Trophoblast cell (in vitro differentiated cells and primary cell): ENCODE measurements around the gene TRAPPC4.
"Not testable (repeated sequence)": the region's sequence is repeated elsewhere in the genome, so short reads cannot be mapped to it uniquely, and the experiment has no call there.

Experiments
- DNase-seq, 2 donors: peaks; one replicate each; pipeline ENCODE4 v3.0.0-alpha.2; 2016
- H2AFZ ChIP-seq: 2 replicates; pipeline ENCODE4 v1.6.1; 2013; ENCODE audit warnings: low read length, moderate library complexity, mild to moderate bottlenecking; ENCODE audit not compliant: insufficient read depth, poor library complexity
- H2AK5ac ChIP-seq: 2 replicates; pipeline ENCODE4 v1.6.1; 2013; ENCODE audit warnings: mild to moderate bottlenecking, low read length
- H2BK120ac ChIP-seq: 2 replicates; pipeline ENCODE4 v1.6.1; 2013; ENCODE audit warnings: low read length, mild to moderate bottlenecking, moderate library complexity; ENCODE audit not compliant: insufficient read depth, poor library complexity
- H2BK12ac ChIP-seq: 2 replicates; pipeline ENCODE4 v1.6.1; 2013; ENCODE audit warnings: mild to moderate bottlenecking, low read length, moderate library complexity
- H2BK5ac ChIP-seq: 2 replicates; pipeline ENCODE4 v1.6.1; 2013; ENCODE audit warnings: low read length, low read depth, moderate library complexity, mild to moderate bottlenecking; ENCODE audit not compliant: poor library complexity
- H3K14ac ChIP-seq: 2 replicates; pipeline ENCODE4 v1.6.1; 2013; ENCODE audit warnings: mild to moderate bottlenecking, low read length
- H3K18ac ChIP-seq: 2 replicates; pipeline ENCODE4 v1.6.1; 2013; ENCODE audit warnings: mild to moderate bottlenecking, low read length
- H3K23ac ChIP-seq: 2 replicates; pipeline ENCODE4 v1.6.1; 2013; ENCODE audit warnings: low read length
- H3K27ac ChIP-seq: 2 replicates; pipeline ENCODE4 v1.5.1; 2013; ENCODE audit warnings: low read depth, mild to moderate bottlenecking, inconsistent platforms, low read length, moderate library complexity
- H3K27me3 ChIP-seq: 2 replicates; pipeline ENCODE4 v1.6.1; 2013; ENCODE audit warnings: inconsistent platforms, mild to moderate bottlenecking, low read length, moderate library complexity; ENCODE audit not compliant: insufficient read depth
- H3K36me3 ChIP-seq, 2 experiments: 1 replicate in 1 of 2; 2 replicates in 1 of 2; pipeline ENCODE4 v1.6.1; 2013; ENCODE audit warnings: low read length in 2 of 2, mild to moderate bottlenecking in 2 of 2, moderate library complexity in 1 of 2; ENCODE audit not compliant: insufficient read depth in 2 of 2, control insufficient read depth in 1 of 2
- H3K4ac ChIP-seq: 2 replicates; pipeline ENCODE4 v1.6.1; 2013; ENCODE audit warnings: low read depth, mild to moderate bottlenecking, low read length, moderate library complexity
- H3K4me1 ChIP-seq, 2 experiments: 1 replicate in 1 of 2; 2 replicates in 1 of 2; pipeline ENCODE4 v1.6.1; 2013; ENCODE audit warnings: low read length in 2 of 2, mild to moderate bottlenecking in 2 of 2, moderate library complexity in 1 of 2; ENCODE audit not compliant: insufficient read depth in 2 of 2, control insufficient read depth in 1 of 2
- H3K4me2 ChIP-seq: 2 replicates; pipeline ENCODE4 v1.6.1; 2013; ENCODE audit warnings: inconsistent platforms, mild to moderate bottlenecking, low read length, moderate library complexity
- H3K4me3 ChIP-seq: 2 replicates; pipeline ENCODE4 v1.5.1; 2013; ENCODE audit warnings: mild to moderate bottlenecking, low read depth, low read length, inconsistent platforms
- H3K79me1 ChIP-seq: one replicate; pipeline ENCODE4 v1.6.1; 2013; ENCODE audit warnings: low read length
- H3K79me2 ChIP-seq: 2 replicates; pipeline ENCODE4 v1.6.1; 2013; ENCODE audit warnings: low read length, mild to moderate bottlenecking; ENCODE audit not compliant: control insufficient read depth, insufficient read depth, poor library complexity
- H3K9ac ChIP-seq: 2 replicates; pipeline ENCODE4 v1.6.1; 2013; ENCODE audit warnings: mild to moderate bottlenecking, low read length
- H3K9me3 ChIP-seq: 2 replicates; pipeline ENCODE4 v1.6.1; 2013; ENCODE audit warnings: low read depth, mild to moderate bottlenecking, control low read depth, inconsistent platforms, low read length; ENCODE audit not compliant: insufficient read depth
- H4K12ac ChIP-seq: 2 replicates; pipeline ENCODE4 v1.6.1; 2013; ENCODE audit warnings: low read depth, mild to moderate bottlenecking, low read length, moderate library complexity
- H4K8ac ChIP-seq: 2 replicates; pipeline ENCODE4 v1.6.1; 2013; ENCODE audit warnings: low read depth, mild to moderate bottlenecking, low read length, moderate library complexity
- H4K91ac ChIP-seq: one replicate; pipeline ENCODE4 v1.6.1; 2013; ENCODE audit warnings: low read depth, mild to moderate bottlenecking, low read length, moderate library complexity
- WGBS: extraction: QIAGEN DNeasy Blood & Tissue Kit; methylation state at CpG from one replicate; pipeline ENCODE4 v1.1.7; 2013; ENCODE audit warnings: missing lambda C conversion rate; ENCODE audit not compliant: insufficient read length, insufficient coverage; ENCODE audit errors: extremely low coverage; 5-methylcytosine and 5-hydroxymethylcytosine counted together

TRAPPC4 gene

DNA sequence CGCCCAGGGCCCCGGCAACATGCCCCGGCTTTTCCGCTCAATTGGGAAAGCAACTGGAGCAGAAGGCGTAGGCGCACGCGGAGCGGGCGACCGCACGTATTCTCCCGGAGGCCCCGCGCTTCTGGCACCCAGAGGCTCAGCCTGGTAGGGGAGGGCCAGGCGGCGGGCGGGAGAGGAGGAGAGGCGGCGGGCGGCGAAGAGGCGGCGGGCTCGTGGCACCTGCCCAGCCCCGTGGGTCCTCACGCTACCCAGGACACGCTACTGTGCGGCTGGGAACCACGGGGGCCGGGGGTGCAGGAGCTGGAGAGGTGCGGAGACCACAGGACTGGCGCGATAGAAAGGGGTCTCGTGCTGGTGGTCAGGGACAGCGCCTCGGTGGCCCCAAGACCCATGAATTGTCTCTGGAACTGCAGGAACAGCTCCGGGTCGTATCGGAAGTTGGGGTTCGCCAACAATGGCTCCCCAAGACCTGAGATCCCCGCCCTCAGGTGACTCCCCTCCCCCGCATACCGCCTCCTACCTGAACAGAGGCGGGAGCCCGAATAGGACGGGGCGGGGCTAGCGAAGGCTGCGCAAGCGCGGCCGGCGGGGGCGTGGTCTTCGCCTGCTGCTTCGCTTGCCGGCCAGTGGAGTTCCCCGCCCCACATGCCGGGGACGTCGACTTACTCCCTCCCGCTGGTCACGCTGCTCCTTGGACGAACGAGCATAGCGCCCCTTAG lies 11.9 kb downstream of the TRAPPC4 start, which contains the start of gene SLC37A4:
Gene SLC37A4 (minus strand): TSS at position 549 of the 719 bp plus-strand sequence.
- peak within 1 kb of the TSS; percentile 91 for H2AK5ac ChIP-seq
- peak within 1 kb of the TSS; percentile 73 for H3K9ac ChIP-seq
- peak within 1 kb of the TSS; percentile 91 for H4K91ac ChIP-seq
- H3K79me1 ChIP-seq = peaks cover 5% of the 10 kb centered on the region
- H3K4me3 ChIP-seq = peak within 1 kb of the TSS; percentile 91
- H2BK12ac ChIP-seq = peak within 1 kb of the TSS; percentile 33
- H3K36me3 ChIP-seq = peaks cover 16 to 28% of the 10 kb centered on the region in 2 experiments
- peak within 1 kb of the TSS; percentile 53 for H2BK5ac ChIP-seq
- peaks cover 23 to 32% of the 10 kb centered on the region in 2 experiments for H3K4me1 ChIP-seq
- no CpG with 5 or more reads among the region's 67 CpGs for WGBS
- H3K18ac ChIP-seq = peak within 1 kb of the TSS; percentile 97
- peak within 1 kb of the TSS; percentile 88 for H4K8ac ChIP-seq
- H3K4me2 ChIP-seq = peak within 1 kb of the TSS; percentile 71
- H3K9me3 ChIP-seq = peaks cover 2% of the 10 kb centered on the region
- H3K27me3 ChIP-seq = no peaks in the 10 kb centered on the region
- peaks cover 10% of the 10 kb centered on the region for H3K79me2 ChIP-seq
- H3K27ac ChIP-seq = peak within 1 kb of the TSS; percentile 11
- peak within 1 kb of the TSS; percentile 94 for H3K14ac ChIP-seq
- peak within 1 kb of the TSS; percentile 89 for H2AFZ ChIP-seq
- H2BK120ac ChIP-seq = peak within 1 kb of the TSS; percentile 78
- peak; percentile 99 to 100 for DNase-seq
- peak within 1 kb of the TSS; percentile 78 for H4K12ac ChIP-seq
- peak within 1 kb of the TSS; percentile 76 for H3K4ac ChIP-seq
- no peak within 1 kb of the TSS for H3K23ac ChIP-seq

DNA sequence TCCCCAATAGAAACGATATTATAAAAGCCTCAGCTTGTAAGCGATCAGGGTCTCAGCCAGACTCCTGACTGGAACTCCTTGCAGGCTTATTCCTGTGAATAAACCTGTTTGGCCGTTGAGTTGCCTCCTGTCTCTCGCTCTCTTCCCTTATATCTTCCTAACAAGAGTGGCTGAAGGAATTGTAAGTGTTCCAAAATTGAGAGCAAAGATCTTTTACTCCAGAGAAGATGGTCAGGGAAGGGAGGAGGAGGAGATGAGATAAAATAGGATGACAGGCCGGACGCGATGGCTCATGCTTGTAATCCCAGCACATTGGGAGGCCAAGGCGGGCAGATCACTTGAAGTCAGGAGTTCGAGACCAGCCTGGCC lies 13.3 kb downstream of the TRAPPC4 start:
- no peak overlapping the region for H4K91ac ChIP-seq
- no peak overlapping the region for H3K4ac ChIP-seq
- no peak overlapping the region for H2BK12ac ChIP-seq
- no peak overlapping the region for H3K4me2 ChIP-seq
- H2AK5ac ChIP-seq = no peak overlapping the region
- peaks cover 10% of the 10 kb centered on the region for H3K79me2 ChIP-seq
- no peak overlapping the region for H3K23ac ChIP-seq
- no peak overlapping the region for H2AFZ ChIP-seq
- H3K4me1 ChIP-seq = peaks cover 15 to 20% of the 10 kb centered on the region in 2 experiments
- no peak overlapping the region for H3K4me3 ChIP-seq
- no peak overlapping the region for H3K18ac ChIP-seq
- H3K27me3 ChIP-seq = no peaks in the 10 kb centered on the region
- H3K79me1 ChIP-seq = peaks cover 3% of the 10 kb centered on the region
- H4K8ac ChIP-seq = no peak overlapping the region
- H3K36me3 ChIP-seq = peaks cover 7 to 16% of the 10 kb centered on the region in 2 experiments
- H3K9ac ChIP-seq = no peak overlapping the region
- no peak overlapping the region for H2BK120ac ChIP-seq
- WGBS = no CpG with 5 or more reads among the region's 9 CpGs
- H4K12ac ChIP-seq = no peak overlapping the region
- H2BK5ac ChIP-seq = no peak overlapping the region
- peak; percentile 60 for DNase-seq
- H3K27ac ChIP-seq = no peak overlapping the region
- no peak overlapping the region for H3K14ac ChIP-seq
- peaks cover 2% of the 10 kb centered on the region for H3K9me3 ChIP-seq

DNA sequence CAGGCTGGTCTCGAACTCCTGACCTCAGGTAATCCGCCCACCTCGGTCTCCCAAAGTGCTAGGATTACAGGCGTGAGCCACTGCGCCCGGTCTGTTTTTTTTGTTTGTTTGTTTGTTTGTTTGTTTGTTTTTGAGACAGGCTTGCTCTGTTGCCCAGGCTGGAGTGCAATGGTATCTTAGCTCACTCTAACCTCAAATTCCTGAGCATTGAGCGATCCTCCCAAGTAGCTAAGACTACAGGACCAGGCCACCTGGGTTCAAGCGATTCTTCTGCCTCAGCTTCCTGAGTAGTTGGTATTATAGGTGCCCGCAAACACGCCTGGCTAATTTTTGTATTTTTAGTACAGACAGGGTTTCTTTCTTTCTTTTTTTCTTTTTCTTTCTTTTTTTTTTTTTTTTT lies 14.9 kb downstream of the TRAPPC4 start:
- not testable (repeated sequence) for H3K36me3 ChIP-seq, H3K79me1 ChIP-seq, H3K4me3 ChIP-seq, H4K12ac ChIP-seq, H2BK5ac ChIP-seq, H3K9me3 ChIP-seq, H3K4ac ChIP-seq, H3K14ac ChIP-seq, H4K91ac ChIP-seq, H3K4me2 ChIP-seq, H3K27me3 ChIP-seq, H2AFZ ChIP-seq, H3K23ac ChIP-seq, H3K27ac ChIP-seq, H2BK120ac ChIP-seq, H3K9ac ChIP-seq, H2BK12ac ChIP-seq, H2AK5ac ChIP-seq, H4K8ac ChIP-seq, H3K18ac ChIP-seq
- peaks cover 14 to 16% of the 10 kb centered on the region in 2 experiments for H3K4me1 ChIP-seq
- no CpG with 5 or more reads among the region's 10 CpGs for WGBS
- H3K79me2 ChIP-seq = peaks cover 10% of the 10 kb centered on the region
- peak; percentile 63 to 72 for DNase-seq

DNA sequence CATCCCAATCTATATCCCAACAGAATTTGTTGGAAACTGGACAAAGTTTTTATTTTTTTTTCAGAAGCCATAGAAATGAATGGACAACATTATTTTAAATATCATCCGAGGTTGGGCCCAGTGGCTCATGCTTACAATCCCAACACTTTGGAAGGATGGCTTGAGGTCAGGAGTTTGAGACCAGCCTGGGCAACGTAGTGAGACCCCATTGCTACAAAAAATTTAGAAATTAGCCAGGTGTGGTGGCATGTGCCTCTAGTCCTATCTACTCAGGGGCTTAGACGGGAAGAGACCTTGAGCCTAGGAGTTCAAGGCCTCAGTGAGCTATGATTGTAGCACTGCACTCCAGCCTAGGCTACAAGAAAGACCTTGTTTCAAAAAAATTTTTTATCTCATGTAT lies 16.2 kb downstream of the TRAPPC4 start:
- H2BK5ac ChIP-seq = no peak overlapping the region
- peaks cover 3% of the 10 kb centered on the region for H3K79me1 ChIP-seq
- no peak overlapping the region for H3K9ac ChIP-seq
- no peak overlapping the region for H3K27ac ChIP-seq
- H3K14ac ChIP-seq = no peak overlapping the region
- H2BK12ac ChIP-seq = no peak overlapping the region
- H3K23ac ChIP-seq = no peak overlapping the region
- no peak overlapping the region for H2AFZ ChIP-seq
- WGBS = no CpG with 5 or more reads among the region's 3 CpGs
- no peak overlapping the region for H3K4ac ChIP-seq
- no peak overlapping the region for H4K8ac ChIP-seq
- H3K18ac ChIP-seq = no peak overlapping the region
- no peak overlapping the region for H2BK120ac ChIP-seq
- H3K36me3 ChIP-seq = no peaks in the 10 kb centered on the region
- no peaks in the 10 kb centered on the region for H3K9me3 ChIP-seq
- no peaks in the 10 kb centered on the region for H3K27me3 ChIP-seq
- H3K4me3 ChIP-seq = no peak overlapping the region
- H4K91ac ChIP-seq = no peak overlapping the region
- no peak overlapping the region for H4K12ac ChIP-seq
- H2AK5ac ChIP-seq = no peak overlapping the region
- H3K79me2 ChIP-seq = peaks cover 7% of the 10 kb centered on the region
- H3K4me2 ChIP-seq = no peak overlapping the region
- peaks cover under 1 to 3% of the 10 kb centered on the region in 2 experiments for H3K4me1 ChIP-seq
- DNase-seq = no peak
